Skeletal muscle cell (primary cell): ENCODE data around the gene MARS1.

Experiments used
- DNase-seq: peaks from one replicate; pipeline ENCODE4 v3.0.0-alpha.2; 2010; ENCODE audit warnings: low read depth
- H3K4me3 ChIP-seq: 2 replicates; pipeline ENCODE4 v1.5.1; 2011; ENCODE audit warnings: low read depth, mild to moderate bottlenecking, control low read depth, low read length, moderate library complexity

Gene MARS1

GRCh38 chr12:57563358-57563757, 75.5 kb downstream of the MARS1 start:
- no peak overlapping the region for H3K4me3 ChIP-seq
- DNase-seq, result no peak

GRCh38 chr12:57564178-57564740, 76.4 kb downstream of the MARS1 start:
- H3K4me3 ChIP-seq, result no peak overlapping the region
- no peak for DNase-seq
